ENCODE measurements around the gene RILP.

DNA sequence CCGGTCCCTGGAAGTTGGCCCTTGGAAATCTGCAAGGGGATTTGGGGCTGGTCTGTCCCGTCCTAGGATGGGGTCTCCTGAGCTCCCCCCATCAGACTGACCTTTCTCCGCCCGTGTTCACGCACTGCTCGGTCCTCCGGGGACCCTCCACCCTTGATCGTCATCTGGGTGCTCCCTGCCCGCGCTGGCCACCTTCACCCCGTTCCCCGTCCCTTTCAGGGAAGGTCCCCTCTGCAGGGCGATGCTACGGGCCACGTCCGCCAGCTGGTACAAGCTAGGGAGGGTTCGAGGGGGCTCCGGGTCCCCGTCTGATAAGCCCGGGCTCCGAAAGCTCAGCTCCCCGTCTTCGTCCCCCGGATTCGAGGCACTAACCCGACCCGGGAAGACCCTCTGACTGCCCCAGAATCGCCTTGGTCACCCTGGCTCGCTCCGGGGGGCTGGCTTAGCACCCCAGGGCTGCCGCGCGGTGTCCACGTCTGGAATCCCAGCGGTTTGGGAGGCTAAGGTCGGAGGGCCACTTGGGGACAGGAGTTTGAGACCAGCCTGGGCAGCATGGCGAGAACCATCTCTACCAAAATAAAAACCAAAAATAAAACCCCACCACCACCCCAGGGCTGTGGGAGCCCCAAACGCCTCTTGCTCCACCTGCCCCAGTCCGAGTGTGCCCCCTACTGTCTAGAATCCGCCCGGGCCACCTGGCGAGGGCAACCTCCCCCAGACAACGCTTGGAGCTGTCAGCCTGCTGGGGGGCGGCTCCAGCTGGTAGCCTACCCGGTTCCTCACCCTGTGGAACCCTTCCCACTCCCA lies 20.0 kb downstream of the RILP start:
- TF ChIP-seq GATA3 (IDR thresholded peaks at IDR 0.05; ENCODE audit: low read depth, low read length) = no peak
- no peak for TF ChIP-seq GATA2 (IDR thresholded peaks at IDR 0.05; ENCODE audit: low read depth, low read length)

Measured in SH-SY5Y (cell line).